Hepatocyte (in vitro differentiated cells): Measurements from ENCODE around the gene PTAFR.

ENCODE experiments used
- EZH2phosphoT487 ChIP-seq: fragments of 200-600 bp; sonication (generic); IDR thresholded peaks from one replicate; pipeline ENCODE4 v1.6.1; 2018; ENCODE audit warnings: antibody characterized with exemption, mild to moderate bottlenecking, low read depth, moderate library complexity; ENCODE audit not compliant: unreplicated experiment, severe bottlenecking
- TF ChIP-seq, protein P1 (sequence below): fragments of 200-600 bp; sonication (generic); IDR thresholded peaks from 2 replicates; pipeline ENCODE4 v1.5.1; 2016; ENCODE audit warnings: antibody characterized with exemption, mild to moderate bottlenecking; ENCODE audit not compliant: poor library complexity

DNA sequence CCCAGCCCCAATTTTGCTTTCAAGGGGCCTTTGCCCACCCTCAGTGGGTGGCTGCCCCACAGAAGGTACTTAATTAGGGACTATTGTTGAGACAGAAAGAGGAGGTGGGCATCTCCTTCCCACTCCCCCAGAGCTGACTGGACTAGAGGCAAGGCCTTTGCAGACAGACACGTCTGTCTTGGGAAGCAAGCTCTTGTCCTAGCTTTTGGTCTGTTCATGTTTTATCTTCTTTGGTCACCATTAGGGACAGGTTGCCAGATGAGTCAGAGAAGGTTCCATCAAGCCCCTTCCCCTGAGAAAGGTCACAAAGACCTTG is 27.7 kb downstream of the PTAFR start:
- TF ChIP-seq, protein P1, sequence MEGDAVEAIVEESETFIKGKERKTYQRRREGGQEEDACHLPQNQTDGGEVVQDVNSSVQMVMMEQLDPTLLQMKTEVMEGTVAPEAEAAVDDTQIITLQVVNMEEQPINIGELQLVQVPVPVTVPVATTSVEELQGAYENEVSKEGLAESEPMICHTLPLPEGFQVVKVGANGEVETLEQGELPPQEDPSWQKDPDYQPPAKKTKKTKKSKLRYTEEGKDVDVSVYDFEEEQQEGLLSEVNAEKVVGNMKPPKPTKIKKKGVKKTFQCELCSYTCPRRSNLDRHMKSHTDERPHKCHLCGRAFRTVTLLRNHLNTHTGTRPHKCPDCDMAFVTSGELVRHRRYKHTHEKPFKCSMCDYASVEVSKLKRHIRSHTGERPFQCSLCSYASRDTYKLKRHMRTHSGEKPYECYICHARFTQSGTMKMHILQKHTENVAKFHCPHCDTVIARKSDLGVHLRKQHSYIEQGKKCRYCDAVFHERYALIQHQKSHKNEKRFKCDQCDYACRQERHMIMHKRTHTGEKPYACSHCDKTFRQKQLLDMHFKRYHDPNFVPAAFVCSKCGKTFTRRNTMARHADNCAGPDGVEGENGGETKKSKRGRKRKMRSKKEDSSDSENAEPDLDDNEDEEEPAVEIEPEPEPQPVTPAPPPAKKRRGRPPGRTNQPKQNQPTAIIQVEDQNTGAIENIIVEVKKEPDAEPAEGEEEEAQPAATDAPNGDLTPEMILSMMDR, result no peak
- TF ChIP-seq EZH2phosphoT487, result no peak
